ENCODE results near the gene PXMP2. TPM values are rescaled to one million over a fixed set of nuclear protein-coding genes. Genes with fewer than 3 reads are reported as not detected.

The PXMP2 gene
- total RNA-seq, 1 experiment from 2014 or later, result 17.8 TPM

DNA sequence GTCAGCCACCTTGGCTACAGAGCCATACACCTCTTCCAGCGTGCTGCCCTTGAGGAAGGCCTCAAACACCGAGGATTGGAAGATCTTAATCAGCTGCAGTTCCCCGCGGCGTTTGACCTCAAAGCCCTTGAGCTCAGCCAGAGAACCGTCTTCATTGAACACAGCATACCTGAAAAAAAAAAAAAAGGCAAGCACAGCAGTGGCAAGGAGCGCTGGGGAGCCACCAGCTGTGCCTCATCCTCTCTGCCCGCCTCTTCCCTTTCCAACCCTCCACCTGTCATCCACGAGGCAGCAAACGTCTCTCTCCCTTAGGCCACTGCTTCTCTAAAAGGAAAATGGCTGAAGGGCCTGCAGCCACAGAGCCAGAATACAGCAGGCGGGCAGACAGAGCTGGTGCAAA lies 26.4 kb upstream of the PXMP2 start:
- no peak overlapping the region for H3T11ph ChIP-seq (ENCODE audit: low read length)
- Mint-ChIP-seq H3K36me3 (ENCODE audit: insufficient read depth in 1 of 3, low read depth in 3 of 3) (peaks cover 63 to 97% (median 93%) of the 10 kb centered on the region in 3 experiments), H3K4me1 (no peaks in the 10 kb centered on the region), H3K27me3 (ENCODE audit: low read depth) (no peaks in the 10 kb centered on the region), H3K4me3 (no peak overlapping the region; a peak in 1 of 5 replicates), H3K9me3 (no peaks in the 10 kb centered on the region), H3K27ac (no peak overlapping the region)
- H3K23ac ChIP-seq (ENCODE audit: insufficient read length, low read depth, low read length), result no peak overlapping the region
- H3K4me1 ChIP-seq (ENCODE audit: insufficient read depth, low read length), result no peaks in the 10 kb centered on the region
- H4K20me1 ChIP-seq (ENCODE audit: control insufficient read depth, insufficient read depth, insufficient read length), result no peaks in the 10 kb centered on the region
- no peak overlapping the region for H2BK20ac ChIP-seq (ENCODE audit: low read depth, low read length, poor library complexity, severe bottlenecking)
- H3K79me2 ChIP-seq (ENCODE audit: insufficient read depth, low read length), result no peaks in the 10 kb centered on the region
- H3K4ac ChIP-seq (ENCODE audit: low read depth, low read length), result no peak overlapping the region
- H3K9ac ChIP-seq (ENCODE audit: extremely low read depth, insufficient read length, low read length), result no peak overlapping the region
- H2BK12ac ChIP-seq (ENCODE audit: insufficient read length, low read depth, low read length), result no peak overlapping the region
- TF ChIP-seq, protein P1, sequence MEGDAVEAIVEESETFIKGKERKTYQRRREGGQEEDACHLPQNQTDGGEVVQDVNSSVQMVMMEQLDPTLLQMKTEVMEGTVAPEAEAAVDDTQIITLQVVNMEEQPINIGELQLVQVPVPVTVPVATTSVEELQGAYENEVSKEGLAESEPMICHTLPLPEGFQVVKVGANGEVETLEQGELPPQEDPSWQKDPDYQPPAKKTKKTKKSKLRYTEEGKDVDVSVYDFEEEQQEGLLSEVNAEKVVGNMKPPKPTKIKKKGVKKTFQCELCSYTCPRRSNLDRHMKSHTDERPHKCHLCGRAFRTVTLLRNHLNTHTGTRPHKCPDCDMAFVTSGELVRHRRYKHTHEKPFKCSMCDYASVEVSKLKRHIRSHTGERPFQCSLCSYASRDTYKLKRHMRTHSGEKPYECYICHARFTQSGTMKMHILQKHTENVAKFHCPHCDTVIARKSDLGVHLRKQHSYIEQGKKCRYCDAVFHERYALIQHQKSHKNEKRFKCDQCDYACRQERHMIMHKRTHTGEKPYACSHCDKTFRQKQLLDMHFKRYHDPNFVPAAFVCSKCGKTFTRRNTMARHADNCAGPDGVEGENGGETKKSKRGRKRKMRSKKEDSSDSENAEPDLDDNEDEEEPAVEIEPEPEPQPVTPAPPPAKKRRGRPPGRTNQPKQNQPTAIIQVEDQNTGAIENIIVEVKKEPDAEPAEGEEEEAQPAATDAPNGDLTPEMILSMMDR (conservative IDR thresholded peaks at IDR 0.05), result no peak
- DNase-seq, result no peak
- no peak overlapping the region for H2BK120ac ChIP-seq (ENCODE audit: low read depth, low read length, poor library complexity, severe bottlenecking)
- H3K27ac ChIP-seq (ENCODE audit: insufficient read length, low read depth, low read length), result no peak overlapping the region
- H2AK5ac ChIP-seq (ENCODE audit: insufficient read length, low read length), result no peak overlapping the region
- H2BK5ac ChIP-seq (ENCODE audit: insufficient read length, low read length), result no peak overlapping the region
- no peak overlapping the region for H2BK15ac ChIP-seq (ENCODE audit: low read depth, low read length)
- WGBS (ENCODE audit: extremely low coverage, insufficient read length, low lambda C conversion rate), result no CpG with 5 or more reads among the region's 11 CpGs
- H3K23me2 ChIP-seq (ENCODE audit: insufficient read length, low read depth, low read length, poor library complexity, severe bottlenecking), result no peaks in the 10 kb centered on the region
- no peak overlapping the region for H3K56ac ChIP-seq (ENCODE audit: insufficient read length, low read depth, low read length)
- H3K4me2 ChIP-seq (ENCODE audit: insufficient read depth, insufficient read length, low read length), result no peak overlapping the region
- no peak overlapping the region for H2AFZ ChIP-seq (ENCODE audit: low read length)
- no peaks in the 10 kb centered on the region for H3K27me3 ChIP-seq (ENCODE audit: insufficient read depth, low read length)
- no peaks in the 10 kb centered on the region for H3K9me3 ChIP-seq (ENCODE audit: control insufficient read depth, low read depth, low read length)
- H3K79me1 ChIP-seq (ENCODE audit: insufficient read depth, low read depth, low read length, poor library complexity, severe bottlenecking), result no peaks in the 10 kb centered on the region
- no peak overlapping the region for H3K18ac ChIP-seq (ENCODE audit: insufficient read length, low read depth, low read length)
- H4K91ac ChIP-seq (ENCODE audit: insufficient read length, low read depth, low read length), result no peak overlapping the region
- no peak overlapping the region for H3K14ac ChIP-seq (ENCODE audit: insufficient read depth, low read length)
- H4K5ac ChIP-seq (ENCODE audit: insufficient read length, low read depth, low read length), result no peak overlapping the region
- H4K8ac ChIP-seq (replicated peaks; ENCODE audit: insufficient read length, low read depth, low read length), result no peak overlapping the region

All from H9 (cell line).